ENCODE data around the gene TTC23.

DNA sequence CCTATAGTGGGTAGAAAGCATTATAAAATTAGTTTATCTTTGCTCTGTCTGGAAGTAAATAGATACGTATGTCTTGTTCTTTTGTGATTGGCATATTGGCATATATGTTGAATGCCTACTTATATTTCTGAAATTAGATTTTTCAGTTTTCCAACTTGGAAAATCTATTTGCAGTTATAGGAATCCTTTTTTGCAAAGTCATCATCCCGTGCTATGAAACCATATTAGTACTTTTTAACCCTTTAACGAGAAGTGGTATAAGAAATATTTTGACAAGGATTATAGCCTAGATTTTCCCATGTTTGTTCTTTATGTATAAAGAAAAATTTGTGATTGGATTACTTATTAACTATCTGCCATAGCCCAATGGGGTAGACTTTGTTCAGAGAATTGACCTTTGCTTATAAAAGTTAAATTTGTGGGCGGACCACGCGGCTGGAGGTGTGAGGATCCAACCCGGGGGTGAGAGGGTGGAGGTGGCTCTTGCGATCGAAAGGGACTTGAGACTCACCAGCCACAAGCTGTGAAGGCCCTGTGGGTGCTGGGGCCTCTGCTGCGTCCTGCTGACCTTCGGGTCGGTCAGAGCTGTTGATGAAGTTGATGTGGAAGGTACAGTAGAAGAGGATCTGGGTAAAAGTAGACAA, 7.8 kb upstream of the TTC23 start:
- no peak for TF ChIP-seq EZH2 (IDR thresholded peaks at IDR 0.05; ENCODE audit: low read length)
- TF ChIP-seq, protein P1, sequence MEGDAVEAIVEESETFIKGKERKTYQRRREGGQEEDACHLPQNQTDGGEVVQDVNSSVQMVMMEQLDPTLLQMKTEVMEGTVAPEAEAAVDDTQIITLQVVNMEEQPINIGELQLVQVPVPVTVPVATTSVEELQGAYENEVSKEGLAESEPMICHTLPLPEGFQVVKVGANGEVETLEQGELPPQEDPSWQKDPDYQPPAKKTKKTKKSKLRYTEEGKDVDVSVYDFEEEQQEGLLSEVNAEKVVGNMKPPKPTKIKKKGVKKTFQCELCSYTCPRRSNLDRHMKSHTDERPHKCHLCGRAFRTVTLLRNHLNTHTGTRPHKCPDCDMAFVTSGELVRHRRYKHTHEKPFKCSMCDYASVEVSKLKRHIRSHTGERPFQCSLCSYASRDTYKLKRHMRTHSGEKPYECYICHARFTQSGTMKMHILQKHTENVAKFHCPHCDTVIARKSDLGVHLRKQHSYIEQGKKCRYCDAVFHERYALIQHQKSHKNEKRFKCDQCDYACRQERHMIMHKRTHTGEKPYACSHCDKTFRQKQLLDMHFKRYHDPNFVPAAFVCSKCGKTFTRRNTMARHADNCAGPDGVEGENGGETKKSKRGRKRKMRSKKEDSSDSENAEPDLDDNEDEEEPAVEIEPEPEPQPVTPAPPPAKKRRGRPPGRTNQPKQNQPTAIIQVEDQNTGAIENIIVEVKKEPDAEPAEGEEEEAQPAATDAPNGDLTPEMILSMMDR (optimal IDR thresholded peaks at IDR 0.05 in 1 of 3, IDR thresholded peaks at IDR 0.05 in 1 of 3, conservative IDR thresholded peaks at IDR 0.05 in 1 of 3; ENCODE audit: extremely low read depth in 1 of 3, insufficient read depth in 2 of 3, low read length in 3 of 3): no peak
